ENCODE data around the gene CYP3A5.

DNA sequence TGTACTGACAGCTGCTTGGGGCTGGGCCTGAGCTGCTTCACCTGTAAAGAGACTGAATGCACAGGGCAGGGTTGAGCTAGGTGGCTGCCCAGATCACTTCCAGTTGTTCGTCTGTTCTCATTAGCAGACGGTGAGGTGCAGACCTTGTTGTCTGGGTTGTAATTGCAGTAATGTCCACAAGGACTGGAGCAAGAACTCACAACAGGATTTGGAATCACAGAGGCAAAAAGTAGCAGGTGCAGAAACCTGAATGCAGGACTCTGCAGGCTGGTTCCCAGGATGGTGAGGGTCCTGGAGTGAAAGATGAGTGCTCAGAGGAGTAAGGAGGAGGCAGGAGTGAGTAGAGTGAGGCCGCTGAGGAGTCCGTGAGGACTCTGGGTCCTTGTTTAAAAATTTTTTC, 53.8 kb downstream of the CYP3A5 start:
- TF ChIP-seq EZH2 (IDR thresholded peaks at IDR 0.05) (no peak), FOXP2 (optimal IDR thresholded peaks at IDR 0.05; ENCODE audit: control extremely low read depth, extremely low read length, insufficient read depth) (no peak)

Data from SK-N-MC (cell line).